ENCODE data around the gene DYSF. TPM values are rescaled to one million over a fixed set of nuclear protein-coding genes. Genes with fewer than 3 reads are reported as not detected.
A peak's percentile ranks its signal among the peaks of the same experiment; 100 is the strongest.

The DYSF gene
- total and polyA plus RNA-seq, 2 donors from 2014 or later: 11.3 to 19.8 TPM

DNA sequence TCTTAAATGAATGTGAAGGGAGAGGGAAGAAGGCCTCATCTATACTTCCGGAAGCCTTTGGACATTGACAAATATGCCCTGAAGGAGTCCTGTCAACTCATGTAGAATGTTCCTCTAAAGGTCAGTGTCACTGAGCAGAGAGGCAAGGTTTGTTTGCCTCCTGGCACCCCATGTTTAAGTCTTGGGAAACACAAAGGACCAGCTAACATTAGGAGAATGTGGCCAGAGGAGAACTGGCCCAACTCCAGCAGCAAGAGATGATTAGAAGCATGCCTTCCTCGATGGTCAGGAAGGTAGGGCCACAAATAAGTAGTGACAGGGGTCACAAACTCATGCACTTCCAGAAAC lies 5.7 kb downstream of the DYSF start:
- no peaks in the 10 kb centered on the region for H3K9me3 ChIP-seq (ENCODE audit: control insufficient read depth in 2 of 3, insufficient read depth in 1 of 3, low read length in 3 of 3)
- H3K4me3 ChIP-seq (ENCODE audit: low read length in 3 of 3): no peak overlapping the region
- H3K4me1 ChIP-seq (ENCODE audit: control insufficient read depth in 2 of 3, insufficient read depth in 2 of 3, low read depth in 1 of 3, low read length in 3 of 3): peaks cover 0 to 27% (median 15%) of the 10 kb centered on the region in 3 donors
- H3K9ac ChIP-seq (ENCODE audit: low read length in 3 of 3): no peak overlapping the region
- FAIRE-seq (no peak), DNase-seq (no peak)
- H3K36me3 ChIP-seq (ENCODE audit: control insufficient read depth in 2 of 3, insufficient read depth in 3 of 3, low read length in 3 of 3): no peaks in the 10 kb centered on the region
- intact Hi-C loops (cut with DNase I): no loop called here
- peaks cover 2% of the 10 kb centered on the region for H3K27me3 ChIP-seq (ENCODE audit: control insufficient read depth, insufficient read depth, low read length)
- no peak overlapping the region for H3K27ac ChIP-seq (ENCODE audit: low read depth in 2 of 2, low read length in 2 of 2)
- TF ChIP-seq, protein P1, sequence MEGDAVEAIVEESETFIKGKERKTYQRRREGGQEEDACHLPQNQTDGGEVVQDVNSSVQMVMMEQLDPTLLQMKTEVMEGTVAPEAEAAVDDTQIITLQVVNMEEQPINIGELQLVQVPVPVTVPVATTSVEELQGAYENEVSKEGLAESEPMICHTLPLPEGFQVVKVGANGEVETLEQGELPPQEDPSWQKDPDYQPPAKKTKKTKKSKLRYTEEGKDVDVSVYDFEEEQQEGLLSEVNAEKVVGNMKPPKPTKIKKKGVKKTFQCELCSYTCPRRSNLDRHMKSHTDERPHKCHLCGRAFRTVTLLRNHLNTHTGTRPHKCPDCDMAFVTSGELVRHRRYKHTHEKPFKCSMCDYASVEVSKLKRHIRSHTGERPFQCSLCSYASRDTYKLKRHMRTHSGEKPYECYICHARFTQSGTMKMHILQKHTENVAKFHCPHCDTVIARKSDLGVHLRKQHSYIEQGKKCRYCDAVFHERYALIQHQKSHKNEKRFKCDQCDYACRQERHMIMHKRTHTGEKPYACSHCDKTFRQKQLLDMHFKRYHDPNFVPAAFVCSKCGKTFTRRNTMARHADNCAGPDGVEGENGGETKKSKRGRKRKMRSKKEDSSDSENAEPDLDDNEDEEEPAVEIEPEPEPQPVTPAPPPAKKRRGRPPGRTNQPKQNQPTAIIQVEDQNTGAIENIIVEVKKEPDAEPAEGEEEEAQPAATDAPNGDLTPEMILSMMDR (IDR thresholded peaks at IDR 0.05; ENCODE audit: borderline replicate concordance, extremely low read depth, insufficient read depth): no peak

DNA sequence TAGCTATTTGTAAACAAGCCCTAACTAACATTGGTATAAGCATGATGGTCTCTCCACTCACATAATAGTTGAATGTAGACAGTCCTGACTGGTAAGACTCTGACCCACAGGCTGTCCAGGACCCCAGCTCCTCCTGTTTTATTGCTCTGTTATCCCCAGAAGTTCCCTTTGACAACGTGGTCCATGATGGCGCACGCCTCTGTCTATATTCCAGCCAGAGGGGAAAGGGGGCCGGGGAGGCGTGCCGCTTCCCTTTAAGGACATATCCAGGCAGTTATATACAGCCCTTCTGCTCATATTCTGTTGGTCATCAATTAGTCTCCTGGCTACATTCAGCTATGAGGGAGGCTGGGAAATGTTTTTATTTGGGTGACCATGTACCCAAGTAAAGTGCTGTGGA lies 6.7 kb downstream of the DYSF start:
- Histone ChIP-seq H3K4me1 (ENCODE audit: control insufficient read depth in 2 of 3, insufficient read depth in 2 of 3, low read depth in 1 of 3, low read length in 3 of 3) (peaks cover 0 to 21% (median 9%) of the 10 kb centered on the region in 3 donors), H3K27me3 (ENCODE audit: control insufficient read depth, insufficient read depth, low read length) (peaks cover 3% of the 10 kb centered on the region), H3K4me3 (ENCODE audit: low read length in 3 of 3) (no peak overlapping the region), H3K27ac (ENCODE audit: low read depth in 2 of 2, low read length in 2 of 2) (no peak overlapping the region), H3K9ac (ENCODE audit: low read length in 3 of 3) (no peak overlapping the region), H3K9me3 (ENCODE audit: control insufficient read depth in 2 of 3, insufficient read depth in 1 of 3, low read length in 3 of 3) (no peaks in the 10 kb centered on the region), H3K36me3 (ENCODE audit: control insufficient read depth in 2 of 3, insufficient read depth in 3 of 3, low read length in 3 of 3) (no peaks in the 10 kb centered on the region)
- TF ChIP-seq, protein P1 (IDR thresholded peaks at IDR 0.05; ENCODE audit: borderline replicate concordance, extremely low read depth, insufficient read depth): no peak
- intact Hi-C loops (cut with DNase I): no loop called here
- FAIRE-seq (no peak), DNase-seq (no peak)

DNA sequence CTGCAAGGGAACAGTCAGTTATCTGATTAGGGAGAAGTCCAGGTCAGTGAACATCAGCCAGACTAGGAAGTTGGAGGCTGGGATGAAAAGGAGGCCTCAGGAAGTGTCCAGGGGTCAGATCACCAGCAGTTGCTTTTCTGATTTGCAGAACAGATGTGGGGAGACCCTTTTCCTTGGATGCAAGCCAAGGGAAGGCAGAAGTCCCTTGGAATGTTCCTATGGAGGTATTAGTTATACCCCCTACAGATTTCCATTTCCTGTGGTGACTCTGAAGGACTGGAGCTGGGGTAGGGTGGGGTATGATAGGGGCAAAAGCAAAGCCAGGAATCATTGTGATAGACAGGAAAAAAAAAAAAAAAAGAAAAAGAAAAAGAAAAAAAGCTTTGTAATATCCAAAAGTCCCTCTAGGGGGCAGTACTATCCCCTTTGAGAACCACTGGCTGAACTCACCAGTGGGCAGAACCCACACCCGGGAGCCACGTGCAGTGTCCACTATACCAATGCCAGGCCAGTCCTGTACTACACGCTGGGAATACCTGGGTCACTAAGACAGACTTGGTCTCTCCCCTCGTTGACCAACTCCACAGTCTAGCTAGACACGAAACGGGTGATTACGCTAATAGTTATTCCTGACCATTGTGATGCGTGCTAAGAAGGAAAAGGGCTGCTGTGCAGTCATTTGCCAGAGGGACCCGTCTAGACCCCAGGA lies 7.4 kb downstream of the DYSF start:
- Histone ChIP-seq H3K4me1 (ENCODE audit: control insufficient read depth in 2 of 3, insufficient read depth in 2 of 3, low read depth in 1 of 3, low read length in 3 of 3) (peaks cover 0 to 16% (median 8%) of the 10 kb centered on the region in 3 donors), H3K27ac (ENCODE audit: low read depth in 2 of 2, low read length in 2 of 2) (no peak overlapping the region), H3K9ac (ENCODE audit: low read length in 3 of 3) (no peak overlapping the region), H3K9me3 (ENCODE audit: control insufficient read depth in 2 of 3, insufficient read depth in 1 of 3, low read length in 3 of 3) (no peaks in the 10 kb centered on the region), H3K4me3 (ENCODE audit: low read length in 3 of 3) (no peak overlapping the region), H3K27me3 (ENCODE audit: control insufficient read depth, insufficient read depth, low read length) (peaks cover 6% of the 10 kb centered on the region), H3K36me3 (ENCODE audit: control insufficient read depth in 2 of 3, insufficient read depth in 3 of 3, low read length in 3 of 3) (no peaks in the 10 kb centered on the region)
- DNase-seq (peak in 1 of 5 donors; percentile 27), FAIRE-seq (no peak)
- TF ChIP-seq, protein P1 (IDR thresholded peaks at IDR 0.05; ENCODE audit: borderline replicate concordance, extremely low read depth, insufficient read depth): peak; percentile 39
- intact Hi-C loops (cut with DNase I): no loop called here

DNA sequence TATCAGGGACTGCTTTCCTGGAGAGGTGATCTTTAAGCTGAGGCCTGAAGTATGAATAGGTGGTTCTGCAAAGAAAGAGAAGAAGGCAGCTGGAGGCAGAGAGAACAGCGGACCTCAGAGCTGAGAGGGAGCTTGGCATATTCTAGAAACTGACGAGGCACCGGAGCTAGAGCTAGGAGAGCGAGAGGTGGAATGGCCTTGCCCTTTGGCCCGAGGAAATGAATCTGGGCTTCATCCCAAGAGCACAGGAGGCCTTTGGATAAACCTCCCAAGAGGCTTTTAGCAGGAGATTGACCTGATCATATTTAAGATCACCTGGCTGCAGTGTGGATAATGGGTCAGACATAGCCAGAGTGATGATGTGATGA lies 7.9 kb downstream of the DYSF start:
- no peak overlapping the region for H3K9ac ChIP-seq (ENCODE audit: low read length in 3 of 3)
- FAIRE-seq: no peak

More for the DNA sequence above, 7.9 kb downstream of the DYSF start:
- intact Hi-C loops (cut with DNase I): no loop called here
- H3K9me3 ChIP-seq (ENCODE audit: control insufficient read depth in 2 of 3, insufficient read depth in 1 of 3, low read length in 3 of 3): no peaks in the 10 kb centered on the region
- peaks cover 0 to 10% (median 3%) of the 10 kb centered on the region in 3 donors for H3K4me1 ChIP-seq (ENCODE audit: control insufficient read depth in 2 of 3, insufficient read depth in 2 of 3, low read depth in 1 of 3, low read length in 3 of 3)
- no peaks in the 10 kb centered on the region for H3K36me3 ChIP-seq (ENCODE audit: control insufficient read depth in 2 of 3, insufficient read depth in 3 of 3, low read length in 3 of 3)
- DNase-seq: no peak
- TF ChIP-seq, protein P1 (IDR thresholded peaks at IDR 0.05; ENCODE audit: borderline replicate concordance, extremely low read depth, insufficient read depth): no peak
- H3K27me3 ChIP-seq (ENCODE audit: control insufficient read depth, insufficient read depth, low read length): peaks cover 10% of the 10 kb centered on the region
- no peak overlapping the region for H3K4me3 ChIP-seq (ENCODE audit: low read length in 3 of 3)
- H3K27ac ChIP-seq (ENCODE audit: low read depth in 2 of 2, low read length in 2 of 2): no peak overlapping the region

Measured in kidney (tissue), 14 donors.